ENCODE data around the gene ANAPC15.
"Not testable (repeated sequence)": the region's sequence is repeated elsewhere in the genome, so short reads cannot be mapped to it uniquely, and the experiment has no call there.

ANAPC15 gene

GRCh38 chr11:72138821-72139390, 26.4 kb upstream of the ANAPC15 start:
- H3K27ac ChIP-seq = peak overlapping the region; percentile 83
- CTCF ChIA-PET = no interaction called here
- no peak for DNase-seq (ENCODE audit: low spot score)
- no peak for TF ChIP-seq CTCF (conservative IDR thresholded peaks at IDR 0.05; ENCODE audit: low read depth)
- POLR2A ChIA-PET (ENCODE audit: low non-redundant PET) = interaction anchor here (1.2 kb wide), 1 partner anchor 26 kb away, joined by 3 read pairs; the partner anchor contains the start of gene ANAPC15

DNA sequence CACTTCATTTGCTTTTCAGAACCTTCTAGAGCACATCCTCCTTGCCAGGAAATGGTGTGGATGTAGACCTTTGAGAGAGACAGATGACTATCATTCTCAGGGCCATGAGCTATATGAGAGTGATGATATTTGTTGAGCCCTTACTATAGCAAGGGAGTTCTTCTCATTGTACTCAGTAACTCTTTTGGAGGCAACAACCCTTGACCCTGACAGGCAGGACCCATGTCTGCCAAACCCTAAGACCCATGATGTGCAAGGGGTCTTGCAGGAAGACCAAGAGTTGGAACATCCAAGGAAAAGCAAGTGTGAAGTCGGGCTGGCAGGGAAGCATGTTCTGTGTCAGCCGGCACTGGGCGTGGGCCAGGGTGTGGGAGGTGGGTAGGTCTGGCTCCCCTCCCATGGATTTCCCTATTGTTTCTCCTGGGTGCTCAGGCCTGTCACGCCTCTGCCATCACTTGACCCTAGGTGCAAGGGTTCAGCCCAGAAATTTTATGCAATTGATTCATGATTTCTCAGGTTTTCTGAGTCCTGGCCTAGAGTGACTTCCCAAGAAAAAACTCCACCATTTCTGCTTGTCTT, 24.3 kb upstream of the ANAPC15 start:
- CTCF ChIA-PET = no interaction called here
- POLR2A ChIA-PET (ENCODE audit: low non-redundant PET) = no interaction called here
- peak overlapping the region; percentile 55 for H3K27ac ChIP-seq
- no peak for TF ChIP-seq CTCF (conservative IDR thresholded peaks at IDR 0.05; ENCODE audit: low read depth)
- no peak for DNase-seq (ENCODE audit: low spot score)

DNA sequence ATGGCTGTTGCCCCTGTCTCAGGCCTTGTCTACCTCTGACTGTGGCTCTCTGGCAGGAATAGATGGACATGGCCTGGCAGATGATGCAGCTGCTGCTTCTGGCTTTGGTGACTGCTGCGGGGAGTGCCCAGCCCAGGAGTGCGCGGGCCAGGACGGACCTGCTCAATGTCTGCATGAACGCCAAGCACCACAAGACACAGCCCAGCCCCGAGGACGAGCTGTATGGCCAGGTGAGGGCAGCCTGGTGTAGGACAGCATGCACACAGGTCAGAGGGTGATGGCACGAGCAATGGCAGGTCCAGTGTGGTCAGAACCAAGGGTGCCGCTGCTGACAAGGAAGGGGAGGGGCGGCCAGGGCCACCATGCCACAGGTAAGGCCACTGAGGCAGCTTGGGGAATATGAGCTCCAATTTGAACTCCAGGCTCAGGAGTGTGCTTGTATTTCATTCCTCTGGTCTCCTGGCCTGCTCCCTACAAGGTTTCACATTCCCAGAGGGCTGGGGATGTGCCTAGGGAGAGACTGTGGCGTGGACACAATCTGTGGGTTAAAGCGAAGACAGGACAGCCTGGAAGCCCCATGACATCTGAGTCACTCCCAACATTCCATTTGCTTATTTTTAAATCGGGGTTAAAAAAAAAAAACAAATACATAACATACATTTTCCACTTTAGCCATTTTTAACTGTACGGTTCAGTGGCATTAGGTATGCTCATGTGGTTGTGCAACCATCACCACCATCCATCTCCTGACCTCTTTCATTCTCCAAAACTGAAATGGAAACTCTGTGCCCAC, 23.6 kb upstream of the ANAPC15 start:
- no peak for DNase-seq (ENCODE audit: low spot score)
- ChIA-PET CTCF (no interaction called here), POLR2A (ENCODE audit: low non-redundant PET) (no interaction called here)
- no peak for TF ChIP-seq CTCF (conservative IDR thresholded peaks at IDR 0.05; ENCODE audit: low read depth)
- no peak overlapping the region; the same call in 1 of the 2 replicates for H3K27ac ChIP-seq

DNA sequence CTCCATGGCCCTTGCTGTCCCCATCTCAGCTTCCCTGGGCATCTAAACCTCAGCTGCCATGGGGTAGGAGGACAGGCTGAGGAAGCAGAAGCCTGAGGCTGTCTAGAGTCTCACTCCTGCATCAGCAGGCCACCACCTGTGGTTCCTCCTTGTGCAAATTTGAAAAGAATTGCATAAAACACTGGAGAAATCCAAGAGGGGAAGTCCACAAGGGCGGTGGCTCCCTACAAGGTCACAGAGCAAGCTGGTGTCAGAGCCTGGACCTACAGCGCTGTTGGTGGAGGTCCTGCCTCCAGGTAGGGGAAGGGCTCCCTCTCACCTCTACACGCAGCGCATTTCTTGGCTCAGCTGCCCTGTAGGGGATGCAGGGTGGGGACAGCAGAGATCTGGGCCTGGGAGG, 23.0 kb upstream of the ANAPC15 start, which contains the start of gene FOLR3:
Gene FOLR3 (plus strand): TSS at position 253 of the 400 bp plus-strand sequence. CDS start 228 bp downstream, outside the sequence.
- CTCF ChIA-PET; H3K27ac ChIP-seq; DNase-seq (ENCODE audit: low spot score); POLR2A ChIA-PET (ENCODE audit: low non-redundant PET): not testable (repeated sequence)

DNA sequence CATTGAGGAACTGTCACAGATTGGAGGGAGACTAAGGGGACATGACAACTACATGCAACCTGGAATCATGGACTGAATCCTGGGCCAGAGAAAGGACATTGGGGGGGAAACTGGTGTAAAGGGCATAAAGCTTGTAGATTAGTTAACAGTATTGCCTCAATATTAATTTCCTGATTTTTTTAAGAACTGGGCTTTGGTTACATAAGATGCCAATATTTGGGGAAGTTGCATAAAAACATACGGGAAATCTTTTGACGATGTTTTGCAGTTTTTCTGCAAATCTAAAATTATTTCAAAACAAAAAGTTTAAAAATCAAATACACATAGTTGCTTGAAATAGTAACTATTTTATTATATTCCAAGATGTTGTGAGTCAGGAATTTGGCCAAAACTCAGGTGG, 20.2 kb upstream of the ANAPC15 start:
- POLR2A ChIA-PET (ENCODE audit: low non-redundant PET) = no interaction called here
- no peak for TF ChIP-seq CTCF (conservative IDR thresholded peaks at IDR 0.05; ENCODE audit: low read depth)
- no peak for DNase-seq (ENCODE audit: low spot score)
- H3K27ac ChIP-seq = no peak overlapping the region
- CTCF ChIA-PET = no interaction called here

- DNase-seq (ENCODE audit: low spot score) = no peak
- ChIA-PET CTCF (interaction anchor here (1.6 kb wide), 1 partner anchor 14 kb away, joined by 6 read pairs; no protein-coding TSS in a partner anchor), POLR2A (ENCODE audit: low non-redundant PET) (no interaction called here)
- H3K27ac ChIP-seq = no peak overlapping the region
- TF ChIP-seq CTCF (conservative IDR thresholded peaks at IDR 0.05; ENCODE audit: low read depth) = no peak
These were observed 16.9 kb upstream of the ANAPC15 start for GRCh38 chr11:72129381-72129780.

DNA sequence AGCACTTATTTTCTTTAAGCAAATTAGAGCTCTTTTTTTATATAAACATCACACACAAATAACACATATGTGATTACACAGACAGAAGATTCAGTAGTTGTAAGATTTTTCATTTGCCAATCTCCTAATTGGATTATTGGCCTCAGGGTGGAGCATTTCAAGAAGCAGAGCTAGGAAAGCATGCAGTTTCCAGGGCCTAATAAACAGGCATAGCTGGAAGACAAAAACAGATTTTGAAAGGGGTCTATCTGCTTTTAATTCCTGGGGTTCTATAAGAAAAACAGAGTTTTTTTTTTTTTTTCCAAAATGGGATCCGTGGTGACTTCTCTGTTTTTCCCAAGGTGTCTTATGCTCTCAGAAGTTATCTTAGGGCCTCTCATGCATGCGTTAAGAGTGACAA, 15.4 kb upstream of the ANAPC15 start:
- ChIA-PET CTCF (interaction anchor here (0.6 to 0.7 kb wide), 2 partner anchors 17 to 201 kb away, joined by 3 to 6 read pairs; no protein-coding TSS in a partner anchor), POLR2A (ENCODE audit: low non-redundant PET) (no interaction called here)
- DNase-seq (ENCODE audit: low spot score) = no peak
- H3K27ac ChIP-seq = no peak overlapping the region
- no peak for TF ChIP-seq CTCF (conservative IDR thresholded peaks at IDR 0.05; ENCODE audit: low read depth)

All from RWPE1 (cell line).